Measurements from ENCODE around the gene TMED5.
"Not testable (repeated sequence)": the region's sequence is repeated elsewhere in the genome, so short reads cannot be mapped to it uniquely, and the experiment has no call there.

TMED5 gene

DNA sequence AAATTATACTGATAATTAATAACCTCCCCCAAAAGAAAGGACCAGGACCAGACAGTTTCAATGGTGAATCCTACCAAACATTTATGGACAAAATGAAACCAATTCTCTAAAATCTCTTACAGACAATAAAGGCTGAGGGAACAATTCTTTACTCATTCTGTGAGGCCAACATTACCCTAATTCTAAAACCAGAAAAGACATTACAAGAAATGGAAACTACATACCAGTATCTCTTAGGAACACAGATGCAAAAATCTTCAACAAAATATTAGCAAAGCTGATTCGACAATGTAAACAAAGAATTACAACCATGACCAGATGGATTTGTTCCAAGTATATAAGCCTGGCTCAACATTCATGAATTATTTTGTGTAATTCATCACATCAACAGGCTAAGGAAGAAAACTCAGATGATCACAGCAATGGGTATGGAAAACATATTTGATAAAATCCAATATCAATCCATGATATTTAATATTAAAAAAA is 8.6 kb downstream of the TMED5 start:
- peak; percentile 23 for DNase-seq

DNA sequence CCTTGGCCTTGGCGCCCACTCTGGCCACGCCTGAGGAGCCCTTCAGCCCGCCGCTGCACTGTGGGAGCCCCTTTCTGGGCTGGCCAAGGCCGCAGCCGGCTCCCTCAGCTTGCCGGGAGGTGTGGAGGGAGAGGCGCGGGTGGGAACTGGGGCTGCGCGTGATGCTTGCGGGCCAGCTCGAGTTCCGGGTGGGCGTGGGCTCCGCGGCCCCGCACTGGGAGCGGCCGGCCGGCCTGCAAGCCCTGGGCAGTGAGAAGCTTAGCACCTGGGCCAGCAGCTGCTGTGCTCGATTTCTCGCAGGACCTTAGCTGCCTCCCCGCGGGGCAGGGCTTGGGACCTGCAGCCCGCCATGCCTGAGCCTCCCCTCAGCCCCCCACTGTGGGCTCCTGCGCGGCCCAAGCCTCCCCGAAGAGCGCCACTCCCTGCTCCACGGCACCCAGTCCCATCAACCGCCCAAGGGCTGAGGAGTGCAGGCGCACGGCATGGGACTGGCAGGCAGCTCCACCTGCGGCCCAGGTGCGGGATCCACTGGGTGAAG is 10.0 kb downstream of the TMED5 start:
- not testable (repeated sequence) for DNase-seq

DNA sequence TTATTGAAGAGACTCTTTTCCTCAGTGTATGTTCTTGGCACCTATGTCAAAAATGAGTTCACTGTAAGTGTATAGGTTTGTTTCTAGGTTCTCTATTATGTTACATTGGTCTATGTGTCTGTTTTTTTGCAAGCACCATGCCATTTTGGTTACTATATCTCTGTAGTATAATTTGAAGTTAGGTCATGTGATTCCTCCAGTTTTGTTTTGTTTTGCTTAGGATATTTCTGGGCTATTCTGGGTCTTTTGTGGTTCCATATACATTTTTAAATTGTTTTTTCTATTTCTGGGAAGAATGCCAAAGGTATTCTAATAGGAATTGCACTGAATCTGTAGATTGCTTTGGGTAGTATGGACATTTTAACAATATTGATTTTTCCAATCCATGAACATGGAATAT is 13.2 kb downstream of the TMED5 start:
- DNase-seq = peak; percentile 73

DNA sequence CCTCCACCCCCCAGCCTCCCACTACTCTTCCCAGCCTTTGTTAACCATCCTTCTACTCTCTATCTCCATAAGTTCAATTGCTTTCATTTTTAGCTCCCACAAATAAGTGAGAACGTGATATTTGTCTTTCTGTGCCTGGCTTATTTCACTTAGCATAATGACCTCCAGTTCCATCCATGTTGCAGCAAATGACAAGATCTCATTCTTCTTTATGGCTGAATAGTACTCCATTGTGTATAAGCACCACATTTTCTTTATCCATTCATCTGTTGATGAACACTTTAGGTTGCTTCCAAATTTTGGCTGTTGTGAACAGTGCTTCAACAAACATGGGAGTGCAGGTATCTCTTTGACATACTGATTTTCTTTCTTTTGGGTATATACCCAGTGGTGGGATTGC is 14.3 kb downstream of the TMED5 start:
- DNase-seq = not testable (repeated sequence)

DNA sequence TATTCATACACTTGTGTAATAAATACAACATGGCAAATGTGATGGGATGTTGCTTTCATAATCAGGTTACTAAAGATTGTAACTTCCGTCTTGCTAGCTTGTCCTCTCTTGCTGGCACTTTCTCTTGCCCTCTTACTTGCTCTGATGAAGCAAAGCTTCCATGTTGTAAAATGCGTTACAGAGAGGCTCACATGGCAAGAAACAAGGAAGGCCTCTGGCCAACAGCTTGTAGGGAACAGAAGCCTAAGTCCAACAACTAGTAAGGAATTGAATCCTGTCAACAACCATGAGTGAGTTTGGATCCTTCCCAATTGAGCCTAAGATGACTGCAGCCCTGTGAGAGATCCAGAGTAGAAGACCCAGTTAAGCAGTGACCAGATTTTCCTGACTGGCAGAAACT is 15.4 kb downstream of the TMED5 start:
- DNase-seq = no peak

DNA sequence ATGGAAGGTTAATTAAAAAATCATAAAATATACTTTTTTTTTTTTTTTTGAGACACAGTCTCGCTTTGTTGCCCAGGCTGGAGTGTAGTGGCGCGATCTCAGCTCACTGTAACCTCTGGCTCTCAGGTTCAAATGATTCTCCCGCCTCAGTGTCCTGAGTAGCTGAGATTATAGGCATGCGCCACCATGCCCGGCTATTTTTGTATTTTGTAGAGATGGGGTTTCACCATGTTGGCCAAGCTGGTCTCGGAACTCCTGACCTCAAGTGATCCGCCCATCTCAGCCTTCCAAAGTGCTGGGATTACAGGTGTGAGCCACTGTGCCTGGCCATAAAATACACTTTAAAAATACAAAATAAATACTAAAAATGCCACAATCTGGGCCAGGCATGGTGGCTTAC is 16.9 kb downstream of the TMED5 start:
- DNase-seq = not testable (repeated sequence)

DNA sequence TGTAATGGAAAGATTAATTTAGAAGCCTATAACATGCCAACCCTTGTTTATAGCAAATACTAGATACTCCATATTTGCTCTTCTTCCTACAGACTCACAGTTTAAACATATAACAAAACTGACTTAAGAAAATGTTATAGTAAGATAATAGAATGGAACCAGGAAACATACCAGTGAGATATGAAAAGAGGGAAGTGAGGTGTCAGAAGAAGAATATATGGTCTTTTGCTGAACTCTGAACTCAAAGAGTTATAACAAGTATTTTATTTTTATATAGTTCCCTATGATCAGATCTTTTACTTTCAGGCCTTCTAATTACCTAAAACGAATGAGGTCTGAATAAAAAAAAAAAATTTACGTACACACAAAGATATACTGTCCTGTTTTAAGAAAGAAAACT is 20.9 kb downstream of the TMED5 start:
- DNase-seq = no peak

DNA sequence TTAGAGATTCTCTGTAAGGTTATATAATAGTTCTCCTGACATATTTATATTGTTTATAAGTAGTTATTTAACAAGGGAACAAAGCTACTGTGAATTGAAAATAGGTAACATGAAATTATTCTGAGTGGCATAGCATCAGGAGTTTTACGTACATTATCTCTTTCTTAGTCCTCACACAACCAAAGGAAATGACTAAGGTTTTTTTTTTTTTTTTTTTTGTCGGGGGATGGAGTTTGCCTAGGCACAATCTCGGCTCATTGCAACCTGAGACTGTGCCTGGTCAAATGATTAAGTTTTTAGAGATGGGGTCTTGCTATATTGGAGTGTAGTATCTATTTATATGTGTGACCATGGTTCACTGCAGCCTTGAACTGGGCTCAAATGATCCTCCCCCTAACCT is 24.9 kb downstream of the TMED5 start:
- no peak for DNase-seq

DNA sequence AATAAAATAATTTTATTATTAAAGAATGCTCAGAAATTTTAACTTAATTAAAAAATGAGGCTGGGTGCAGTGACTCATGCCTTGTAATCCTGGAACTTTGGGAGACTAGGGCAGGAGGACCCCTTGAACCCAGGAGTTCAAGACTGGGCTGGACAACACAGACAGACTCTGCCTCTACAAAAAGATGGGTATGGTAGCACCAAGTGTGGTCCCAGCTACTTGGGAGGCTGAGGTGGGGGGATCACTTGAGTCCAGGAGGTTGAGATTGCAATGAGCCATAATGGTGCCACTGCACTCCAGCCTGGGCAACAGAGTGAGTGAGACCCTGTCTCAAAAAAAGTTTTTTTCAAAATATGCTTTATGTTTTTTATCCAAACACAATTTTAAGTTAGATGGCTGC is 25.3 kb downstream of the TMED5 start:
- no peak for DNase-seq

DNA sequence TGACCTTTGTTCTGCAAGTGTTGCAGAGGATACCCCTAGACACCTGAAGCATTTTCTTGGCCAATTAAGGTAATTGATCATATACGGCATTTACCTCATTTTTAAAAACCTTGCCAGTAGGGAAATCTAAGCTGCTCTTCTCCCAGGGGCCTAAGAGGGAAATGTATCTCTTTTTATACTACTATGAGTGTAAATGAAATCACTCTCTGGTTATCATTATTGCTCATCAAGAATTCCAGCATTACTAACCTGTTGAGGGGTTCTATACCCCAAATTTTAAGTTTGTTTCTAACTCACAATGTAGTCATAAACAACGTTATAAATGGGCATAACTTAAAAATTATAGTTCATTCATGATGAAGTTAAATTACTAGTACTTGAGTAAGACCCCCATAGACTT is 27.4 kb downstream of the TMED5 start:
- DNase-seq = no peak

DNA sequence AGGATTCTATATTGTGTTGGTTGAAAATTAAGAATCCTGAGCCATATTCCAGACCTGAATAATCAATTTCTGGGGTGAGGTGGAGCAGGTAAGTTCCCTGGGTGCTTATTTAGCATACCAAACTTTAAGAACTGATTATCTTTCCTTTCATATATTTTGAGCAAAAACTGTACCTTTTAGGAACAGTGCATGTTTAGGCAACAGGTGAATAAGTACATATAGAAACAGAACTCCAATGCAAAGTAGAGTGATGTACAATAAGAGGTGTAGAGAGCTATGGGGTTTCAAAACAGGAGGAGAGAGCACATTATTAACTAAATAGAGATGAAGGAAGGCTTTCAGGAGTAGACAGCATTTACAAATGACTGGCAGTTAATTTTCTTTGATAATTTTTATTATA is 28.7 kb downstream of the TMED5 start:
- no peak for DNase-seq

DNA sequence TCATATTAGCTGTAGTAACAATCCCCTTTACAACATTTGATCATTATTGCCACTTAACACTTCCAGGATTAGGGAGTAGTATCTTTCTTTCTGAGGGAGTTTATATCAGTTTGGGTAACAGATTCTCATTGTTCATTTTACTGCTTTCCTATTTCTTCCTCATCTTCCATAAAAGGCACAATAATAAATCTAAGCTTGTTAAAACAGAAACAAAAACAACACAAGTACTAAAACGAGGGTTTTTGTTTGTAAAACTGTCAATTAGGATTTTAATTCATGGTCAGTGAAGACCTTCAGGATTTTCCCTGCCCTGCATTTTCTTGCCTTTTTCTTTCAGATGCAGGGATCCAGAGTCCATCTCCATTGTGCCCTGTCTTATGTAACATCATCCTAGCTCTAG is 29.5 kb downstream of the TMED5 start:
- no peak for DNase-seq

DNA sequence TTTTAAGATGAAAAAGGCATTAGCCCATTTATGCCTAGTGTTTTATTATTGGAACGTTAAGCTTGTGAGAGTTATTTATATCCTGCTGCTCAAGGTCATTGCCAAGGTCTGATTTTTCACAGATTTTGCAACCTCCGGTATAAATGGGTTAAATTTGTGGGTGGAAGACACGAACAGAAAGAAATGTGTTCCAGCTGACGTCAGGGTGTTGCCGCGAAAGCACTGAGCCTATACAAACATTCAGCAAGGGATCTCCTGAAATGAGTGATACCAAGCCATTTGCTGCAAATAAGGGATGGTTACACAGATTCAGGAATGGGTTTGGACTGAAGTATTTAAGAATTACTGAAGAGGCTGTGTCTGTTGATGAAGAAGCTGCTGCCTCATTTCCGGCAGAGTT is 32.2 kb downstream of the TMED5 start:
- DNase-seq = peak; percentile 46

DNA sequence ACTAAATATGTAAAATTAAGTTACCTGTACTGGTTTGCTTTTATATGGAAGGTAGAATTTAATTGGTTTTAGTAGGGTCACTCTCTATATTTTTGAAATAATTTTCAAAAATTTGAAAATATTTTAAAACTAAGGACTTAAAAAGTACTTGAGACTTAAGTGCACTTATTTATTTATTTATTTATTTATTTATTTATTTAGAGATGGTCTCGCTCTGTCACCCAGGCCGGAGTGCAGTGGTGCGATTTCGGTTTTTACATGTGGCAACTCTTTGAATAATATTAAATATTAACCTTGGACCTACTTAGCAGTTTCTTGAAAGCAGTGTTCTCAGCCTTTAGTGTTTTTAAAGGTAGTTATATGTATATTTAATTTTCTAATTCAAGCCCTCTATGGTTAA is 36.4 kb downstream of the TMED5 start:
- DNase-seq = no peak

DNA sequence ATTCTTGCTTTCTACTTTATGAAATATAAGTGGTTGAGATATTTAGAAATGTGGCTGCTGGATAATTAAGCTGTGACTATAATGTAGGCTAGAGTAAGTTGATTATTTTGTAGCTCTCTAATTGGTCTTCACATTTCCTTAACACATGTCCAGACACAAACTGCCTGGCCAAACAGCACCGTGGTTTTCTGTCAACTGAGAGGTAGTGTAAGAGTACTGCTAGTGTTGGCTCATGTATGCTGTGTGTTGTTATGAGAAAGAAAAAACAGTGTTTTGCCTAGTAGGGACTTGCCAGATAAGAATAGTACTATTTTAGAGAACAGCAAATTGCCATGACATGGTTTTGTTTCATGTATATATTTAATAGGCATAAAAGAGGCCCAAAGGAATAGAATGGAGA is 37.1 kb downstream of the TMED5 start:
- DNase-seq = no peak

DNA sequence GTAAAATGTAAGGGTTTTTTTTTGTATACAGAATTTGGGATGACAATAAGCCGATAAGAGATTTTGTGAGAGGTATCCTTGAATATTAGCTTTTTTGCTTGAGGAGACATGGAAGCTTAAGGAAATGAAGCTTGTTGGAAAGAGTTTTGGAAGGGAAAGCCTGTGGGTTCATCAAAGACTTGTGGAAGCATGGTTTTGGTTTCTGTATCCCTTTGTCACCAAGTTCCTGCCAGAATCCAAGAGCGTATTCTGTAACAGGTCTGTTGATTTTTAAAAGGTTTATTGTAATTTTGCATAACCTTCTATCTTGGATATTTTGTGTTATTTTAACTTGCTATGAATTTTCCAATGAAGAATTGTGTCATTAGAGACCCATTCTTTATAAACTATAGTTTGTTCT is 38.1 kb downstream of the TMED5 start:
- DNase-seq = no peak

DNA sequence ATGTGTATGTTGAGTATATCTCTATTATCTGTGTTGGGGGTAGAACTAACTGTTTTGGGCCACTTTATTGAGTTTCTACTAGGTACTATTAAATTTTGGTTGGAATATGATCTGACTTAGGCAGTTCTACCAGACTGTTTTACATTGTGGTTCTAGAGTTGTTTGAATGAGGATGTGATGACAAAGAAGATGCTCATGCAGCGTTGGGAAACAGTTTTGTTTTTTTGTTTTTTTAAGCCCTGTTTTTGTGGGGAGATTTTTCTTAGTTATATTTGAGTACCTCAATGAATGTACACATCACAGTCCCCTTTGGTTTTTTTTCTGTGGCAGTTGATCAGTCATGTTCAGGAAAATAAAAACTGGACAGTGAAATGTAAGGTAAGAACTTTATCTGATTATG is 40.1 kb downstream of the TMED5 start:
- DNase-seq = no peak

DNA sequence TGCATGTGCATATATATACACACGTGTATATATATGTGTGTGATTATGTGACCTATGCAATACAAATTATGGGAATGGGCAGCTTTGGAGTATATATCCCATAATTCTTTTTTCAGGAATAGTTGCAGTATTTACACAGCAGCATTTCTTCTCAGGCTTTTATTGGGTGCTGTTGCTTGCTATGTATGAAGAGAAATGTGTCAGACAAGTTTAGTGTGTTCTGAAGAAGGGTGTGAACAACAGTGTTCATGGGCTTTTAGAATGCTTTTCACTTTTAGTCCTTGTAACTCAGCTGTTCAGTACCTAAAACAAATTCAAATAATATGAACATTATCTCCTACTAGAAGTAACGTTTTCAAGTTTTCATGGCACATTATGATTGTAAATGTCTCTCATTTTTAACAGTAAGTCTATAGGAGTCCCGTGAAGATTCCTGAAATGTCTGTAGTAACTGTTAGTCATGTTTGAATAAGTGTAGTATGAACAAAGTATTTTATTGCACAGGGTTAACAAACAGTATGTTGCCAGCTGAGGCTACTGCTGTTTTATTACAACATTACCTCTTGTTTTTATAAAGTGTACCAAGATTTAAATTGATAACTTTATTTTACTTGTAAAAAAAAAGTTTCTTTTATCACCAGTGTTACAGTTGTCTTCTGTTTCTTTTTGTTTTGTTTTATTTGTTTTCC is 42.5 kb downstream of the TMED5 start:
- no peak for DNase-seq

DNA sequence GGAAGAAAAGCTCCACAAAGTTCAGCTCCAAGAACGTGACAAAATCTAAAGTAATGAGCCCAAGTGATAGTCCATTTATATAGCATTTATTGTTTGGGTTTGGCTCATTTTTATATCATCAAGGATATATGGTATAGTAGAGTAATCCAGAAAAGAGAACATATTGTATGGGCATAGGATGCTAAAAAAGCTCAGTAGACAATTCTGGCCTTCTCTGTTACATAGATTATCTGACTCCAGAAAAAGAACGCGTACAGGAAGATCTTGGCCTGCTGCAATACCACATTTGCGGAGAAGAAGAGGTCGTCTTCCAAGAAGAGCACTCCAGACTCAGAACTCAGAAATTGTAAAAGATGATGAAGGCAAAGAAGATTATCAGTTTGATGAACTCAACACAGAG is 43.8 kb downstream of the TMED5 start:
- no peak for DNase-seq

DNA sequence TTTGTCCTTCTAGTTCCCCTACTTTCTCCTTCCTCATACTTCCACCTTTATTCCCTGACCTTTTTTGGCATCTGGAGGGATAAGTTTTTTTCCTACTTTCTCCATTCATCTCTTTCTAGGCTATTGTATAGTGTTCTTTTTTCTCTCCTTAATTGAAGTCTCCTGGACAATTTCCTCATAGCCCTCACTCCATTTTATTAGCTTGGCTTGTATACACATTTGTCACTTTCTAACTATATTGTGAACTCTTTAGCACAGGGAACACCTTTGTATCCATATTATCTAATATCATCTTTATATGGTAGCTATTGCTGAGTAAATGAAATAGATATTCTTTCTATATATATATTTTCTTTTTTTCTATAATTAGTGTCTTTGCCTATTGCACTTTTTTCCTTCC is 47.6 kb downstream of the TMED5 start:
- DNase-seq = no peak

DNA sequence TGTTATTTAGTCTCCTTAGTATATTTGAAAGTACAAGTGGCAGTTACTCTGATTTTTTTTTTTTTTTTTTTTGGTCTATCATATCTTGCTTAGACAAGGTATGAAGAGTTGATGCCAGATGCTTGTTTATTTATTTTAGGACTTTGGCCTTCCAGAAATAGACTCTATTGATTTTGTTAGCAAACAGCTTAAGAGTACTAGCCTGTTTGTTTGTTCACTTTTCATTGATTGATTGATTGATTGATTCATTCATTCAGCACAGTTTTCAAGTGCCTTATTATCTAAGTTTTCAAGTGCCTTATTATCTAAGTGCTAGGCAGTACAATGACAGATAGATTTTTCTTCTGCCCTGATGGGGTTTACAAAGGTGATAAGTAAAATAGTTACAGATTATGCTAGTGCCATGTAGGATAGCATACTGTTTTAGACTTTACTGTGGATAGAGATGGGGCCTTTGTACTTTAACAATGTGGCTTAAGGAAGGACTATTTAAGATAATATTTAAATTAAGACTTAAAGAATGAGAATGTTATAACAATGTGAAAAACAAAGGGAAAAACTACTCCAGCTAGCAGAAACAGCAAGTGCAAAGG is 50.6 kb downstream of the TMED5 start:
- DNase-seq = no peak

DNA sequence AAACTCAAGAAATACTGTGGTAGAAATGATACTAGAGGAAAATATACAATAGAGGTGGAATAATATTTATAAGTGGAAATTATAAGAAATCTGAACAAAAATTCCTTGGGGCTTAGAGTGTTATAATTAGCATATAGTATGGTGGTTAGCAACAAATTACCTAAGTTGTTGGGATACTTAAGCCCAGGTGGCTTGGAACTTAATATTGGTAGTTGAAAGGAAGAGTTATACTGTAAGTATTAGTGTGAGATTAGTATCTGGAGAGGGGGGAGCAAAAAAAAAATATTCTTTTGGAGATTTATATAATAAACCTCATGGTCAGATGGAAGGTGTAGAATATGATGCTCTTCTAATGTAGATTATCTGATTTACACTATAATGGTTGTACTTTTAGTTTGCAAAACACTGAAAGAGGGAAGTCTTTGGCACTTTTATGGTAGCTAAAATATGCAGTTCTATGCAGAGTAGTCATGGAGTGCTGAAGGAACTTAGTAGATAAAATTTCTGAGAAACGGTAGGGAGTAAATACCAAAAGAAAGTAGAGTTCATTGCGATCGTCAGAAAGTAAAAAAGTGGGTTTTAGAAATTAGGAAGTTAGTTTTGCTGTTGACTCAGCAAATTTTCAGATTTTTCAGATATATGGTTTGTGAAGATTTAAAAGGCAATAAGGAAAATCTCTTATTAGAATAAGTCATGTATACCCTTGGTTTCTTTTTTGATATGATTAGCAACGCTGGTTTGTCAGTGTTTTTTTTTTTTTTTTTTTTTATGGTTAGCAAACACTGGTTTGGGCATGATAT is 55.5 kb downstream of the TMED5 start:
- DNase-seq = no peak

DNA sequence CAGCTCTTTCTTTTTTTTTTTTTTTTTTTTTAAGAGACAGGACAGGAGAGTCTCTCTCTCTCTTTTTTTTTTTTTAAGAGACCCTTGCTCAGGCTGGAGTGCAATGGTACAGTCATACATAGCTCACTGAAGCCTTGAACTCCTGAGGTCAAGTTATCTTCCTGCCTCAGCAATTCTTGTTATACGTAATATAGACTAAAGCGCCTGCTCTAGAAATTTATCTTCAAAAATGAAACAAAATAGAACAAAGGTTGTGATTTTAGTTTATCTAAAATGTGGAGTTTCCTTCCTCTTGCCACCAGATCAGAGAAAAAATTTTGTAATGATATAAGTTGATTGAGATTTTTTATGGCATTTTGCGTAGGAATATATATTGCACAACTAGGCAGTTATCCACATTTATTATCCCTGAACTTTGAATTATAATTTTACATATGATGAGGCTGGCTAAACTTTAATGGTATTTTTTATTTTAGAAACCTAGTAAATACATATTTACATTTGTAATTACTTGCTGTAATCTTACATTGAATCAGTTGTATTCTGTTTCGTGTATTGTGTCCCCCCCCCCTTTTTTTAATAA is 56.9 kb downstream of the TMED5 start:
- DNase-seq = no peak

Data from fibroblast of skin of back (primary cell).